GM12892 (cell line): ENCODE data around the gene SUGT1.
"Not testable (repeated sequence)": the region's sequence is repeated elsewhere in the genome, so short reads cannot be mapped to it uniquely, and the experiment has no call there.

ENCODE experiments used
- DNase-seq: peaks from one replicate; pipeline ENCODE4 v3.0.0; 2011; ENCODE audit not compliant: insufficient read length
- FAIRE-seq: peaks from 2 replicates; lab custom pipeline; 2011; peaks lifted over from hg19 to GRCh38; lab: Jason Lieb, UNC
- POLR2A ChIP-seq: IDR thresholded peaks from 2 replicates; pipeline ENCODE4 v1.6.1; 2011; ENCODE audit warnings: low read depth, low read length, control low read depth
- POLR2AphosphoS5 ChIP-seq: IDR thresholded peaks from 2 replicates; pipeline ENCODE4 v1.6.1; 2011; ENCODE audit warnings: low read depth, low read length, control low read depth
- TAF1 ChIP-seq: IDR thresholded peaks from 2 replicates; pipeline ENCODE4 v1.6.1; 2011; ENCODE audit warnings: low read depth, mild to moderate bottlenecking, control low read depth, low read length, borderline replicate concordance

The SUGT1 gene

GRCh38 chr13:52677823-52678222, 25.2 kb downstream of the SUGT1 start:
- FAIRE-seq, result no peak
- DNase-seq, result no peak
- TF ChIP-seq TAF1, result no peak
- no peak for TF ChIP-seq POLR2A
- no peak for TF ChIP-seq POLR2AphosphoS5

- FAIRE-seq, result not testable (repeated sequence)
Measured at GRCh38 chr13:52685806-52686205, 33.2 kb downstream of the SUGT1 start.

GRCh38 chr13:52686376-52686775, 33.7 kb downstream of the SUGT1 start:
- no peak for TF ChIP-seq TAF1
- TF ChIP-seq POLR2A, result no peak
- TF ChIP-seq POLR2AphosphoS5, result no peak
- FAIRE-seq, result no peak

More at GRCh38 chr13:52685806-52686205, 33.2 kb downstream of the SUGT1 start:
- DNase-seq, result not testable (repeated sequence)

DNA sequence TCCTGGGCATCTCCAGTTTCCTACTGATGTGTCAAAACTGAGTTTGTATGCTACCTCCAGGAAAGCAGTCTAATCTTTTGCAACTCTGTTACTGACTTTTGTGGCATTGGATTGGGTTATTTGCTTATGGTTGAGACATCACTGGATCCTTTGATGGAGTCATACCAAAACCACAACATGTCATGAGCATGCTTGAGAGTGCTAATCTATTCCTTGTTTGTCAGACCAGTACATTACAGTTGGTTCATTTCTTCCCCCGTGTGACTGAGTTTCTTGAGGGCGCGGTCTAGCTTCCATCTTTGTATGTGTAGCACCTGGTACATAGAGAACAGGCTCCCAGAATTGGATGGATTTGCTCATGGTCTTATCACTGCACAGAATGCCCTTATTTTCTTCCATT, 43.2 kb downstream of the SUGT1 start:
- FAIRE-seq (peak; percentile 30), DNase-seq (no peak)
- TF ChIP-seq TAF1 (no peak), POLR2AphosphoS5 (no peak), POLR2A (no peak)

More at GRCh38 chr13:52686376-52686775, 33.7 kb downstream of the SUGT1 start:
- no peak for DNase-seq

DNA sequence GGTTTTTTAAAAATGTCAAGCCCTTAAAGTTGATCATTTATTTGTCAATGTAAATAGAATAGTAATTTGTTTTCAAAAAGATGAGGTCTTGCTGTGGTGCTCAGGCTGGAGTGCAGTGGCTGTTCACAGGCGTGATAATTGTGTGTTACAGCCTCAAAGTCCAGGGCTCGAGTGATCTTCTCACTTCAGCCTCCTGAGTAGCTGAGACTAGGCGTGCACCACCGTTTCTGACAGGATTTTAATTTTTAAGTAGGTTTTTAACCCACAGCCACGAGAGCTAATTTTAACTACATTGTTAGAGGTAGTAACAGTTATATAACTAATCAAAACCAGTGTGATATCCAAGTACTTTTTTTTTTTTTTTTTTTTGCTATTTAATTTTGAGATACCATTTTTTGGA, 43.9 kb downstream of the SUGT1 start:
- FAIRE-seq (no peak), DNase-seq (no peak)
- TF ChIP-seq TAF1, result no peak
- TF ChIP-seq POLR2A, result no peak
- no peak for TF ChIP-seq POLR2AphosphoS5

DNA sequence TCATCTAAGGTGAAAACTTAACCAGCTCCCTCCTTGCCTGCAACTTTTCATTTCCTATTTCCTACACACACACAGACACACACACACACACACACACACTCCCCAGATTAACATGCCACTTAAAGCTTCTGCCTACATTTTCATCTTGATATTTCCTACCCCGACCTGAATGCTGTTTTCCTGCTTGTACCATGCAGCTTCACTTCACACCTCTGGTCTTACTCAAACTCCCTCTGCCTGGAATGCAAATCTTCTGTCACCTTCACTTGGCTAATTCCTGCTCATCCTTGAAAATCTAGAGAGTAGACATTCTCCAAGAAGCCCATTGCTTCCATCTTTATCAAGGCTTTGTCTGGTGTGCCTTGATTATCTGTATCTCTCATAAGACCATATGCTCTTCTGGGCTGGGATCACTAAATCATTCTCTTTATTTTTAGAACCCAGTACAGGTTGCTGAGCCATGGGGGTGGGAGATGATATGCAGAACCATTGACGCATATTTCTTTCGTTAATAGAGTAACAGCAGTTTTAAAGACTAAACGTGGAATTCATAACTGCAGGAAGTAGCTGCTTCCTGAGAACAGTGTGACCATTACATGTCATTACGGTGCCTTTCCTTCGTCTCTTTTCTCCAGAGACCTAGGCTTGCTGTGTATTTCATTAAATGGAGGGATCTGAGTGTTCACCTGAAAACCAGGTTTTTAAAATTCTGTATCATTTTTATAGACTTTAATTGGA, 49.3 kb downstream of the SUGT1 start:
- FAIRE-seq, result no peak
- TF ChIP-seq POLR2A (no peak), TAF1 (no peak), POLR2AphosphoS5 (no peak)
- no peak for DNase-seq

DNA sequence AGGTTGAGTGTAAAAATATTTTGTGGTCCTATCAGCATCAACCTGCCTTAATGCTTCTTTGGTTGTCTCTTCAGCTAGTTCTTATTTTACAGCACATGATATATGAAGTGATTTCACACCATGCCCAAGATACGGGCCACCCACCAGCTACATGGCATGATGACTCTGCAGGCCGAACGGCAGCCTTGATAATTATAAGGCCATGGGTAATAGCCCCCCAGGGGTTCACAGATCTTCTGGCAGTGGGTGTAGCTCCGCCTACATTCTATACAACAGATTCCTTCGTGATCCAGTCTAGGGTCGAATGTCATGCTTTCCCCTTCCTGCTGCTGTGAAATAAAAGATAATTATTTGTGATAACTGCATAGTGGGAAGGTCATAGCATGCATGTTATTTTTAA, 50.8 kb downstream of the SUGT1 start:
- DNase-seq, result no peak
- TF ChIP-seq TAF1 (no peak), POLR2AphosphoS5 (no peak), POLR2A (no peak)
- no peak for FAIRE-seq

DNA sequence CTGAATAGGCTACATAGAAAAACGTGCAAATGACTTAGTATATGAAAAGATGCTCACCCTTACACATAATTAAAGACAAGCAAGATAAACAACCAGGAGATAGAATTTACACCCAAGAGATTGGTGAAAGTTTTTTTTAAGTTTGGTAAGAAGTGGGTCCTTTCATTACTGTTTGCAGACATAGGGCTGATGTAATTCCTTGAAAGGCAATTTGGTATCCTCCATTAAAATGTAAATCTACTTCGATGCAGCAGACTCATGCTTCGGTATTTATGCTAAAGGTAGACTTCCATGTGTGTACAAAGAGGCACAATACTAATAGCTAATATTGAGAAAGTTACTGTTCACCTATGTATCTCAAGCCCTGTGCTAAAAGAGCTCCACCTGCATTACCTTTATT, 53.4 kb downstream of the SUGT1 start:
- no peak for FAIRE-seq

GRCh38 chr13:52707375-52707774, 54.7 kb downstream of the SUGT1 start:
- TF ChIP-seq TAF1 (no peak), POLR2AphosphoS5 (no peak), POLR2A (no peak)
- FAIRE-seq (no peak), DNase-seq (no peak)

More for the DNA sequence above, 53.4 kb downstream of the SUGT1 start:
- no peak for TF ChIP-seq TAF1
- no peak for TF ChIP-seq POLR2A
- no peak for TF ChIP-seq POLR2AphosphoS5
- no peak for DNase-seq

DNA sequence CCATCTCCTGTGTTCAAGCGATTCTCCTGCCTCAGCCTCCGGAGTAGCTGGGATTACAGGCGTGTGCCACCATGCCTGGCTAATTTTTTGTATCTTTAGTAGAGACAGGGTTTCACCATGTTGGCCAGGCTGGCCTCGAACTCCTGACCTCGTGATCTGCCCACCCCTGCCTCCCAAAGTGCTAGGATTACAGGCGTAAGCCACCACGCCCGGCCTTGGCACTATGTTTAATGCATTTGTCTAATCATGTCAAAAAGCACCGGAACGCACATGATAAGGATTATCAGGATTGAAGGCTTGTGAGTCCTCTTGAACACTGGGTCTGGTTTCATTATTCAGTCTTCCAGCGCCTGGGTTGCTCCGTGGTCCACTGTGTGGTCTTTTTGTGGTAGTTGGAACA, 55.6 kb downstream of the SUGT1 start:
- DNase-seq, FAIRE-seq: not testable (repeated sequence)

DNA sequence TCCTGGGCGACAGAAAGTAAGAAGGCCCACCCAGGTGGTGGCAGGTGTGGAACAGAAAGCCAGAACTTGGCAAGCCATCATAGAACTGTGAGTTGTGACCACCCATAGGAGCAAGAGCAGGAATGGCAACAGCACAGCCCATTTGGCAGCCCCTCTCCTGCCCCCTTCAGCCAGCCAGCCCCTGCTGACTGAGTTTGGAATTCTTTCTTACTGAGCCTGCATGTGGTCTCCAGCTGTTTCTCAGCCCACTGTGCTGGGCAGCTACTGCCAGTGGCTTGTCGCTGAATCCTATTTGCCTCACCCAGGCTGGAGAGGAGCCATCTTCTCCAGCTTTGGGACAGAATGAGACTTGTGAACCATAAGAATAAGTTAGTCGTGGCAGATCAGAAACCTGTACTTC, 58.6 kb downstream of the SUGT1 start:
- no peak for TF ChIP-seq POLR2A
- no peak for DNase-seq
- FAIRE-seq, result no peak

GRCh38 chr13:52712385-52712784, 59.7 kb downstream of the SUGT1 start:
- no peak for TF ChIP-seq POLR2AphosphoS5
- TF ChIP-seq POLR2A, result no peak
- no peak for TF ChIP-seq TAF1
- no peak for FAIRE-seq
- DNase-seq, result no peak

- DNase-seq (no peak), FAIRE-seq (no peak)
- TF ChIP-seq TAF1, result no peak
- TF ChIP-seq POLR2A, result no peak
- no peak for TF ChIP-seq POLR2AphosphoS5
Measured at GRCh38 chr13:52713894-52714293, 61.3 kb downstream of the SUGT1 start.

DNA sequence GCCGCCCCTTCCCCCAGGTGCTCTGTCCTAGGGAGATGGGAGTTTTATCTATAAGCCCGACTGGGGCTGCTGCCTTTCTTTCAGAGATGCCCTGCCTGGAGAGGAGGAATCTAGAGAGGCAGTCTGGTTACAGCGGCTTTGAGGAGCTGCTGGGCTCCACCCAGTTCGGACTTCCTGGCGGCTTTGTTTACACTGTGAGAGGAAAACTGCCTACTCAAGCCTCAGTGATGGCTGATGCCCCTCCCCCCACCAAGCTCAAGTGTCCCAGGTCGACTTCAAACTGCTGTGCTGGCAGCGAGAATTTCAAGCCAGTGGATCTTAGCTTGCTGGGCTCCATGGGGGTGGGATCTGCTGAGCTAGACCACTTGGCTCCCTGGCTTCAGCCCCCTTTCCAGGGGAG, 68.3 kb downstream of the SUGT1 start:
- not testable (repeated sequence) for FAIRE-seq, DNase-seq

DNA sequence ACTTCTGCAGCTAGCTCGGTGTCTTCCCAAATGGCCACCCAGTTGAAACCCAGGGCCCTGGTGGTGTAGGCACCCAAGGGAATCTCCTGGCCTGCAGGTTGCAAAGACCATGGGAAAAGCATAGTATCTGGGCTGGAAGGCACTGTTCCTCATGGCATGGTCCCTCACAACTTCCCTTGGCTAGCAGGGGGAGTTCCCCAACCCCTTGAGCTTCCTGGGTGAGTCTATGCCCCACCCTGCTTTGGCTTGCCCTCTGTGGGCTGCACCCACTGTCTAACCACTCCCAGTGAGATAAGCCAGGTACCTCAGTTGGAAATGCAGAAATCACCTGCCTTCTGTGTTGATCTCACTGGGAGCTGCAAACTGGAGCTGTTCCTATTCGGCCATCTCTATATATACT, 68.7 kb downstream of the SUGT1 start:
- not testable (repeated sequence) for FAIRE-seq, DNase-seq
